ENCODE data around the gene NKTR. TPM values are rescaled to one million over a fixed set of nuclear protein-coding genes. Genes with fewer than 3 reads are reported as not detected.

The NKTR gene
- total and polyA plus RNA-seq, 4 experiments from 2014 or later = 8.9 to 269 (median 140) TPM

- POLR2A ChIA-PET (ENCODE audit: partially characterized antibody) = no interaction called here
- H3K9me3 Mint-ChIP-seq = peaks cover 3 to 16% (median 8%) of the 10 kb centered on the region in 8 donors
- H3K4me3 ChIP-seq (ENCODE audit: low read length in 2 of 2) = no peak overlapping the region
- no peak overlapping the region for H3K4me3 Mint-ChIP-seq
- H3K27me3 ChIP-seq (ENCODE audit: insufficient read depth, low read length) = no peaks in the 10 kb centered on the region
- no peak overlapping the region for H3K27ac Mint-ChIP-seq
- DNase-seq = no peak
- H3K36me3 ChIP-seq (ENCODE audit: insufficient read depth, low read length) = no peaks in the 10 kb centered on the region
- no peak overlapping the region for H3K27ac ChIP-seq (ENCODE audit: low read depth, low read length)
- peaks cover 0 to 2% (median 0%) of the 10 kb centered on the region in 4 donors for H3K4me1 Mint-ChIP-seq
- H3K36me3 Mint-ChIP-seq = peaks cover 0 to 3% of the 10 kb centered on the region in 2 donors
- intact Hi-C loops (cut with micrococcal nuclease) = no loop called here
- H3K27me3 Mint-ChIP-seq = peaks cover 17 to 28% of the 10 kb centered on the region in 2 donors
- H3K4me1 ChIP-seq (ENCODE audit: insufficient read depth, low read length) = no peaks in the 10 kb centered on the region
- H3K9me3 ChIP-seq (ENCODE audit: control insufficient read depth in 1 of 2, low read length in 2 of 2) = no peaks in the 10 kb centered on the region
- CTCF ChIA-PET (ENCODE audit: partially characterized antibody) = no interaction called here
These were observed 82.0 kb downstream of the NKTR start for GRCh38 chr3:42682301-42683070.

GRCh38 chr3:42683875-42684598 is 83.6 kb downstream of the NKTR start:
- no peaks in the 10 kb centered on the region for H3K9me3 ChIP-seq (ENCODE audit: control insufficient read depth in 1 of 2, low read length in 2 of 2)
- H3K4me1 ChIP-seq (ENCODE audit: insufficient read depth, low read length) = no peaks in the 10 kb centered on the region
- Mint-ChIP-seq H3K27me3 (peaks cover 15 to 26% of the 10 kb centered on the region in 2 donors), H3K36me3 (peaks cover 0 to 3% of the 10 kb centered on the region in 2 donors), H3K27ac (peak overlapping the region in 1 of 7 donors; percentile 58), H3K4me1 (peaks cover 0 to 2% (median 0%) of the 10 kb centered on the region in 4 donors), H3K4me3 (no peak overlapping the region), H3K9me3 (peaks cover 0 to 1% (median 0%) of the 10 kb centered on the region in 8 donors)
- no peak for DNase-seq
- intact Hi-C loops (cut with micrococcal nuclease) = no loop called here
- H3K36me3 ChIP-seq (ENCODE audit: insufficient read depth, low read length) = no peaks in the 10 kb centered on the region
- H3K27ac ChIP-seq (ENCODE audit: low read depth, low read length) = no peak overlapping the region
- CTCF ChIA-PET (ENCODE audit: partially characterized antibody) = interaction anchor here (0.6 kb wide), 1 partner anchor 991 kb away, joined by 4 read pairs; no protein-coding TSS in a partner anchor
- no peak overlapping the region for H3K4me3 ChIP-seq (ENCODE audit: low read length in 2 of 2)
- POLR2A ChIA-PET (ENCODE audit: partially characterized antibody) = no interaction called here
- H3K27me3 ChIP-seq (ENCODE audit: insufficient read depth, low read length) = no peaks in the 10 kb centered on the region

GRCh38 chr3:42684632-42685362 is 84.3 kb downstream of the NKTR start:
- Histone ChIP-seq H3K27me3 (ENCODE audit: insufficient read depth, low read length) (no peaks in the 10 kb centered on the region), H3K27ac (ENCODE audit: low read depth, low read length) (no peak overlapping the region), H3K4me1 (ENCODE audit: insufficient read depth, low read length) (no peaks in the 10 kb centered on the region), H3K4me3 (ENCODE audit: low read length in 2 of 2) (no peak overlapping the region), H3K9me3 (ENCODE audit: control insufficient read depth in 1 of 2, low read length in 2 of 2) (no peaks in the 10 kb centered on the region), H3K36me3 (ENCODE audit: insufficient read depth, low read length) (no peaks in the 10 kb centered on the region)
- intact Hi-C loops (cut with micrococcal nuclease) = no loop called here
- Mint-ChIP-seq H3K27me3 (peaks cover 14 to 26% of the 10 kb centered on the region in 2 donors), H3K36me3 (peaks cover 0 to 3% of the 10 kb centered on the region in 2 donors), H3K4me3 (no peak overlapping the region), H3K4me1 (peaks cover 0 to 2% (median 0%) of the 10 kb centered on the region in 4 donors), H3K9me3 (no peaks in the 10 kb centered on the region), H3K27ac (no peak overlapping the region)
- DNase-seq = no peak
- POLR2A ChIA-PET (ENCODE audit: partially characterized antibody) = no interaction called here
- CTCF ChIA-PET (ENCODE audit: partially characterized antibody) = interaction anchor here (0.6 kb wide), 1 partner anchor 990 kb away, joined by 4 read pairs; no protein-coding TSS in a partner anchor

- H3K36me3 ChIP-seq (ENCODE audit: insufficient read depth, low read length) = no peaks in the 10 kb centered on the region
- Mint-ChIP-seq H3K36me3 (no peaks in the 10 kb centered on the region), H3K27ac (peak within 1 kb of the TSS in 1 of 7 donors; percentile 58), H3K4me3 (peak within 1 kb of the TSS in 4 of 8 donors; percentile 13 to 66 (median 40)), H3K27me3 (peaks cover 14 to 24% of the 10 kb centered on the region in 2 donors), H3K4me1 (peaks cover 0 to 2% (median 0%) of the 10 kb centered on the region in 4 donors), H3K9me3 (no peaks in the 10 kb centered on the region)
- intact Hi-C loops (cut with micrococcal nuclease) = no loop called here
- H3K27ac ChIP-seq (ENCODE audit: low read depth, low read length) = no peak within 1 kb of the TSS
- H3K27me3 ChIP-seq (ENCODE audit: insufficient read depth, low read length) = no peaks in the 10 kb centered on the region
- ChIA-PET POLR2A (ENCODE audit: partially characterized antibody) (no interaction called here), CTCF (ENCODE audit: partially characterized antibody) (no interaction called here)
- no peaks in the 10 kb centered on the region for H3K4me1 ChIP-seq (ENCODE audit: insufficient read depth, low read length)
- no peaks in the 10 kb centered on the region for H3K9me3 ChIP-seq (ENCODE audit: control insufficient read depth in 1 of 2, low read length in 2 of 2)
- DNase-seq = no peak
- H3K4me3 ChIP-seq (ENCODE audit: low read length in 2 of 2) = no peak within 1 kb of the TSS
These were observed 84.9 kb downstream of the NKTR start, which contains the start of gene KLHL40 for GRCh38 chr3:42685363-42685881. Gene KLHL40, plus strand, starts transcription at chr3:42685537. Its CDS starts 82 bp downstream, at chr3:42685619.

GRCh38 chr3:42685891-42686820 is 85.7 kb downstream of the NKTR start:
- Histone ChIP-seq H3K27me3 (ENCODE audit: insufficient read depth, low read length) (no peaks in the 10 kb centered on the region), H3K4me1 (ENCODE audit: insufficient read depth, low read length) (no peaks in the 10 kb centered on the region), H3K36me3 (ENCODE audit: insufficient read depth, low read length) (no peaks in the 10 kb centered on the region), H3K9me3 (ENCODE audit: control insufficient read depth in 1 of 2, low read length in 2 of 2) (no peaks in the 10 kb centered on the region), H3K27ac (ENCODE audit: low read depth, low read length) (no peak overlapping the region), H3K4me3 (ENCODE audit: low read length in 2 of 2) (no peak overlapping the region)
- DNase-seq = no peak
- peaks cover 0 to 2% (median 0%) of the 10 kb centered on the region in 4 donors for H3K4me1 Mint-ChIP-seq
- H3K36me3 Mint-ChIP-seq = no peaks in the 10 kb centered on the region
- H3K9me3 Mint-ChIP-seq = no peaks in the 10 kb centered on the region
- H3K4me3 Mint-ChIP-seq = peak overlapping the region in 4 of 8 donors; percentile 13 to 66 (median 40)
- H3K27ac Mint-ChIP-seq = no peak overlapping the region
- ChIA-PET CTCF (ENCODE audit: partially characterized antibody) (no interaction called here), POLR2A (ENCODE audit: partially characterized antibody) (no interaction called here)
- intact Hi-C loops (cut with micrococcal nuclease) = no loop called here
- peaks cover 14 to 20% of the 10 kb centered on the region in 2 donors for H3K27me3 Mint-ChIP-seq

- Histone ChIP-seq H3K9me3 (ENCODE audit: control insufficient read depth in 1 of 2, low read length in 2 of 2) (no peaks in the 10 kb centered on the region), H3K4me1 (ENCODE audit: insufficient read depth, low read length) (no peaks in the 10 kb centered on the region), H3K36me3 (ENCODE audit: insufficient read depth, low read length) (no peaks in the 10 kb centered on the region), H3K4me3 (ENCODE audit: low read length in 2 of 2) (no peak overlapping the region), H3K27me3 (ENCODE audit: insufficient read depth, low read length) (no peaks in the 10 kb centered on the region), H3K27ac (ENCODE audit: low read depth, low read length) (no peak overlapping the region)
- POLR2A ChIA-PET (ENCODE audit: partially characterized antibody) = no interaction called here
- DNase-seq = no peak
- Mint-ChIP-seq H3K9me3 (no peaks in the 10 kb centered on the region), H3K4me1 (peaks cover 0 to 2% (median 0%) of the 10 kb centered on the region in 4 donors), H3K27ac (no peak overlapping the region), H3K36me3 (no peaks in the 10 kb centered on the region), H3K27me3 (peaks cover 11 to 16% of the 10 kb centered on the region in 2 donors), H3K4me3 (no peak overlapping the region)
- CTCF ChIA-PET (ENCODE audit: partially characterized antibody) = no interaction called here
- intact Hi-C loops (cut with micrococcal nuclease) = no loop called here
These were observed 86.6 kb downstream of the NKTR start for GRCh38 chr3:42686832-42687650.
